T1000 (cell line): Measurements from ENCODE around the gene PXMP4.
A peak's percentile ranks its signal among the peaks of the same experiment; 100 is the strongest.

ENCODE experiments used
- DNase-seq: peaks from one replicate; lab custom pipeline; 2025; ENCODE audit warnings: mixed read lengths; lab: John Stamatoyannopoulos, UW

The PXMP4 gene

DNA sequence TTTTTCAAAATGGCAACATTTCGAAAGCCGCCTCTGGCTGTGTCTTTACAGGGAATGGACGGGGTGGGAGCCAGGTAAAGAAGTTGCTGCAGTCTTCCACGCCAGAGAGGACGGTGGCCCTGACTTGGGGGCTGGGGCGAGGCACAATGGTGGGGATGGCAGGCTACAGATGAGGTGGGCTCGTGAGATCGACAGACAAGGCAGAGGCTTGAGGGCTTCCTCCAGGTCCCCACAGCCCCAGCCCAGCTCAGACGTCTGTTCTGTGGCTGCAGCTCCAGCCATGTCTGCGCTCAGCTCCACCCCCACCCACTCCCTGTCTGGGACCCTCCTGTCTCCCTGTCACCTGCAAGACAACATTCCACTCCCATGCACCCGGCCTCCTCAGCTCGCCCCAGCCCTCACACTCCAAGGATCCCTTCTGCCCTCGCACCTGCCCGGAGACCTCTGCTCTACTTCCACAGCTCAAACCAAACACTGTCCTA, 65.4 kb downstream of the PXMP4 start:
- DNase-seq = no peak

DNA sequence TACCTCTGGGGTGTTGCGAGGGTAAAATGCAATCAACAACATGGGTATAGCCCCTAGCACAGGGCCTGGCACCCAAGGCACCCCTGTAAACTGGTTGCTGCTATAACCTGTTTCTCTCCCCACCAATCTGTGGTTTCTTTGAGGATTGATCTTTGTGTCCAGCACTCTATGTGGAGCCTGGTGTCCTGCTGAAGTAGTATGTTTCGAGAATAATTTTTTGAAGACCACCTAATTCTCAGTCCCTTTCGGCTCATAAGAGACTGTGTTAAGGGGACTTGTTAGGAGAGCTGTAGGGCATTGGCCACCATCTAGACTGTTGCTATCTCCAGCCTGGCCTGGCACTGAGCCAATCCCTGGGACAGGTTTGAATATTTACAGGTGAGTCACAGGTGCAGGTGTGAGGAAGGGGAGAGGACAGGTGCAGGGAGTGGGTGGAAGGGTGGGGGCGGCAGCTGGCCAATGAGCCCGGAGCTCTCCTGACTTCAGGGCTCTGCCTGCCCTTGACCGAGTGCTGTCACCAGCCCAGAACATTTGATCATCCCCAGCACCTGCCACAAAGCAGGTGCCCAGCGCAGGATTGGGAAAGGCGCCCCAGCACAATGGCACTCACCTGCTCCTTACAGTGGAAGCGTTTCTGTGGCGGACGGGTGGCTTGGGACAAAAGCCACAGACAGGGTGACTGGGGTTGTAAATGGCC, 66.1 kb downstream of the PXMP4 start:
- no peak for DNase-seq

DNA sequence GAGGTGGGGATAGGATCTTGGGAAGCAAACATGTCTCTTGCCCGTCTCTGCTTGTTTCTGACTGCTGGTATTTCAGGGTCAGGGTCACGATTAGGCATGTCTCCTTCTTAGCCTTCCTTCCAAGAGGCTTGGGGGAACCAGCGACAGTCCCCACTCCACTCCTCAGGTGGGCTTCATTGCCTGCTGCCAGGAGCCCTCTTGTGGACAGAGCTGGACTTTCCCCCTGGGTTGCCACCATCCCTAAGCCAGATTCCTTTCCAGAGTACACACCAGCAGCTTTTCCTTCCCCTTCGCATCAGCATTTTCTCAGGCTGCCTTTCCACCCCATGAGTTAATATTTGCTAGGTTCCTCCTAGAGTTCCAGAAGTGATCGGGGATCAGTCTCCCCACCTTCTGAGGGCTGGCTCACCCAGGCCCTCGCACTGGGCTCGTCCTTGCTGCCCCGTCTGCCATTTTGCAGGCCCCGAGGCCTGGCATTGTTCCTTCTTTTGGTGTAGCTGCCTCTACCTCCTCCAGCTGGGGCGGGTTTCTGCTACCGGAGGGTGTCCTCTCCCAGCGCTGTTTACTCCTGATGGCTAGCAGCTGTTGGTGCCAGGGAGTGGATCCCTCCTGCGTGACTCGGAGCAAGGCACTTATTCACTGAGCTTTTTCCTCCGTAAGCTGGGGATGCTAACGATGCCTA, 66.8 kb downstream of the PXMP4 start:
- peak; percentile 29 for DNase-seq
